T-helper 2 cell treated with Interferon-gamma antibody and Interleukin-4, amounts not matched to agents 5 μg/mL and 100 μg/mL, for 36 hours (primary cell): ENCODE measurements around the gene TREML2.
A peak's percentile ranks its signal among the peaks of the same experiment; 100 is the strongest.

Source experiments
- DNase-seq: peaks from one replicate; pipeline ENCODE4 v3.0.0; 2021; ENCODE audit warnings: low spot score
- H3K27ac Mint-ChIP-seq: one replicate; pipeline ENCODE4 v1.8.0; 2021; ENCODE audit warnings: mild to moderate bottlenecking, mixed read lengths
- H3K27me3 Mint-ChIP-seq: one replicate; pipeline ENCODE4 v1.8.0; 2021; ENCODE audit warnings: low read depth, mixed read lengths
- H3K36me3 Mint-ChIP-seq: one replicate; pipeline ENCODE4 v1.8.0; 2021; ENCODE audit warnings: low read depth, mixed read lengths
- H3K4me1 Mint-ChIP-seq: one replicate; pipeline ENCODE4 v1.8.0; 2021; ENCODE audit warnings: low read depth, mixed read lengths
- H3K4me3 Mint-ChIP-seq: one replicate; pipeline ENCODE4 v1.8.0; 2022; ENCODE audit warnings: mild to moderate bottlenecking, moderate library complexity, mixed read lengths
- H3K9me3 Mint-ChIP-seq: one replicate; pipeline ENCODE4 v1.8.0; 2021; ENCODE audit warnings: mixed read lengths

TREML2 gene

GRCh38 chr6:41160933-41161332 is 40.0 kb downstream of the TREML2 start:
- Mint-ChIP-seq H3K4me3 (no peak overlapping the region), H3K27ac (no peak overlapping the region), H3K36me3 (no peaks in the 10 kb centered on the region), H3K4me1 (no peaks in the 10 kb centered on the region), H3K27me3 (peaks cover 16% of the 10 kb centered on the region), H3K9me3 (no peaks in the 10 kb centered on the region)
- DNase-seq = no peak

- Mint-ChIP-seq H3K4me1 (peaks cover 2% of the 10 kb centered on the region), H3K36me3 (no peaks in the 10 kb centered on the region), H3K27me3 (peaks cover 29% of the 10 kb centered on the region), H3K4me3 (no peak overlapping the region), H3K27ac (no peak overlapping the region), H3K9me3 (no peaks in the 10 kb centered on the region)
- DNase-seq = no peak
Observed at GRCh38 chr6:41159415-41160082, 41.4 kb downstream of the TREML2 start.

- Mint-ChIP-seq H3K9me3 (no peaks in the 10 kb centered on the region), H3K4me1 (peaks cover 2% of the 10 kb centered on the region), H3K4me3 (no peak overlapping the region), H3K36me3 (no peaks in the 10 kb centered on the region), H3K27me3 (peaks cover 33% of the 10 kb centered on the region), H3K27ac (no peak overlapping the region)
- DNase-seq = no peak
Observed at GRCh38 chr6:41157323-41157722, 43.6 kb downstream of the TREML2 start.

GRCh38 chr6:41156771-41157170 is 44.2 kb downstream of the TREML2 start:
- no peak for DNase-seq
- Mint-ChIP-seq H3K27ac (no peak overlapping the region), H3K27me3 (peaks cover 33% of the 10 kb centered on the region), H3K4me1 (peaks cover 2% of the 10 kb centered on the region), H3K4me3 (no peak overlapping the region), H3K9me3 (no peaks in the 10 kb centered on the region), H3K36me3 (no peaks in the 10 kb centered on the region)

- Mint-ChIP-seq H3K4me3 (no peak overlapping the region), H3K27ac (no peak overlapping the region), H3K27me3 (peaks cover 37% of the 10 kb centered on the region), H3K9me3 (no peaks in the 10 kb centered on the region), H3K4me1 (peaks cover 6% of the 10 kb centered on the region), H3K36me3 (no peaks in the 10 kb centered on the region)
- DNase-seq = no peak
Observed at GRCh38 chr6:41156001-41156400, 44.9 kb downstream of the TREML2 start.

GRCh38 chr6:41155132-41155805 is 45.7 kb downstream of the TREML2 start:
- no peak for DNase-seq

GRCh38 chr6:41153992-41154625 is 46.8 kb downstream of the TREML2 start, which contains the start of gene TREML1:
TSS of gene TREML1 (minus strand) at chr6:41154347. CDS start at chr6:41154288, 59 bp downstream.
- Mint-ChIP-seq H3K27me3 (peaks cover 37% of the 10 kb centered on the region), H3K4me3 (no peak within 1 kb of the TSS), H3K4me1 (peaks cover 13% of the 10 kb centered on the region), H3K36me3 (no peaks in the 10 kb centered on the region), H3K27ac (no peak within 1 kb of the TSS), H3K9me3 (no peaks in the 10 kb centered on the region)
- DNase-seq = no peak

More at GRCh38 chr6:41155132-41155805, 45.7 kb downstream of the TREML2 start:
- Mint-ChIP-seq H3K4me1 (peaks cover 11% of the 10 kb centered on the region), H3K36me3 (no peaks in the 10 kb centered on the region), H3K27ac (no peak overlapping the region), H3K4me3 (no peak overlapping the region), H3K9me3 (no peaks in the 10 kb centered on the region), H3K27me3 (peaks cover 37% of the 10 kb centered on the region)

- peaks cover 20% of the 10 kb centered on the region for H3K4me1 Mint-ChIP-seq
- peaks cover 37% of the 10 kb centered on the region for H3K27me3 Mint-ChIP-seq
- DNase-seq = no peak
- H3K36me3 Mint-ChIP-seq = no peaks in the 10 kb centered on the region
- H3K27ac Mint-ChIP-seq = no peak overlapping the region
- no peak overlapping the region for H3K4me3 Mint-ChIP-seq
- H3K9me3 Mint-ChIP-seq = no peaks in the 10 kb centered on the region
Observed at GRCh38 chr6:41153451-41153850, 47.5 kb downstream of the TREML2 start.

- no peak overlapping the region for H3K4me3 Mint-ChIP-seq
- H3K36me3 Mint-ChIP-seq = peaks cover 3% of the 10 kb centered on the region
- no peak for DNase-seq
- no peaks in the 10 kb centered on the region for H3K9me3 Mint-ChIP-seq
- no peak overlapping the region for H3K27ac Mint-ChIP-seq
- H3K27me3 Mint-ChIP-seq = peaks cover 21% of the 10 kb centered on the region
- peaks cover 41% of the 10 kb centered on the region for H3K4me1 Mint-ChIP-seq
Observed at GRCh38 chr6:41150671-41151070, 50.3 kb downstream of the TREML2 start.

GRCh38 chr6:41147917-41148316 is 53.0 kb downstream of the TREML2 start:
- Mint-ChIP-seq H3K36me3 (peaks cover 4% of the 10 kb centered on the region), H3K4me3 (peak overlapping the region; percentile 63), H3K4me1 (peaks cover 41% of the 10 kb centered on the region), H3K27ac (peak overlapping the region; percentile 33), H3K27me3 (peaks cover 9% of the 10 kb centered on the region), H3K9me3 (no peaks in the 10 kb centered on the region)
- no peak for DNase-seq
